GM10266 (cell line): ENCODE results near the gene DES.

Source experiments
- DNase-seq: peaks from one replicate; pipeline ENCODE4 v3.0.0; 2012; ENCODE audit errors: extremely low spot score
- TF ChIP-seq, protein P1 (sequence below): IDR thresholded peaks from 2 replicates; pipeline ENCODE4 v1.5.1; 2012; ENCODE audit warnings: mild to moderate bottlenecking, low read depth; ENCODE audit not compliant: control insufficient read depth, insufficient read depth; ENCODE audit errors: missing control alignments

The DES gene

DNA sequence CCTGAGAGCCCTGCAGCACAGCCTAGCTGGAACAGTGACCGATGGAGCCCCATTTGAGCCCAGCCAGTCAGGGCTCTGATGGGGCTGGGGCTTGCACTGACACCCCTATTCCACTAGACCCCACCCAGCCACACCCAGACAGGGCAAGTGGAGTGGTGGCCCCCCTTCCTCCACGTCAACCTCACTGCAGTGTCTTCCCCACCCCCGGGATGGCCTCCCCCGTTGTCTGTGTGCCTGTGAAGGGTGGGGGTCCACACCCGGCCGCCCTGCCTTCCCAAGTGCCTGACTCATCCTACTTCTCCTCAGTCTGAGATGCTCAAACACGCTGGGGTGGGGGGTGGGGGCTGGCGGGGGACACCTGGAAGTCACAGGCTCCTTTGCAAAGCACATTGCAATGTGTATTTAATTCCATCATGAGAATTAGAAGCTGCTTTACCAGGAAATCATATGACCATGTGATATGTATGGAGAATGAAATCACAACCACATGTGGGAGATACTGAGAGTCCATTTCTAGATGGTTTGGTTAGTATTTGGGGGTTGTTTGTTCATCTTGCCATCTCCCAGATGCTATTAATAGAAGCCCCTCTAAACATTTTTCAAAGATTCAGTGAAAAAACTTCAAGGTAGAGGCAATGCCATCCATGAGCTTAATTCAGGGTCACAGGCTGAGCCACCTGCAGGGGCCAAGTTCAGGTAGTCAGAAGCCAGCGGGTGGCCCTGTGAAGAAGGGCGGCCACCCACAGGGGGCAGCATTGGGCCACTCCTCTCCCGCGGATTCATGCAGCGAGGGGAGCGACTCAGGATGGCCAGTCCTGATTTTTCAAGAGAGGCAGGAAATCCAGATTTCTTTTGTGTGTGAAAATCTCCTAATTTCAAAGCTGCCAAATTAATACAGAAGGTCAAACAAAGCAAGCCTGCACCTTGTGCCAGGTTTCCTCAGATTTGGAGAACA is 57.8 kb downstream of the DES start:
- DNase-seq: peak; percentile 77
- TF ChIP-seq, protein P1, sequence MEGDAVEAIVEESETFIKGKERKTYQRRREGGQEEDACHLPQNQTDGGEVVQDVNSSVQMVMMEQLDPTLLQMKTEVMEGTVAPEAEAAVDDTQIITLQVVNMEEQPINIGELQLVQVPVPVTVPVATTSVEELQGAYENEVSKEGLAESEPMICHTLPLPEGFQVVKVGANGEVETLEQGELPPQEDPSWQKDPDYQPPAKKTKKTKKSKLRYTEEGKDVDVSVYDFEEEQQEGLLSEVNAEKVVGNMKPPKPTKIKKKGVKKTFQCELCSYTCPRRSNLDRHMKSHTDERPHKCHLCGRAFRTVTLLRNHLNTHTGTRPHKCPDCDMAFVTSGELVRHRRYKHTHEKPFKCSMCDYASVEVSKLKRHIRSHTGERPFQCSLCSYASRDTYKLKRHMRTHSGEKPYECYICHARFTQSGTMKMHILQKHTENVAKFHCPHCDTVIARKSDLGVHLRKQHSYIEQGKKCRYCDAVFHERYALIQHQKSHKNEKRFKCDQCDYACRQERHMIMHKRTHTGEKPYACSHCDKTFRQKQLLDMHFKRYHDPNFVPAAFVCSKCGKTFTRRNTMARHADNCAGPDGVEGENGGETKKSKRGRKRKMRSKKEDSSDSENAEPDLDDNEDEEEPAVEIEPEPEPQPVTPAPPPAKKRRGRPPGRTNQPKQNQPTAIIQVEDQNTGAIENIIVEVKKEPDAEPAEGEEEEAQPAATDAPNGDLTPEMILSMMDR: peak; percentile 81
